Measurements from ENCODE around the gene MYO10.
"Not testable (repeated sequence)": the region's sequence is repeated elsewhere in the genome, so short reads cannot be mapped to it uniquely, and the experiment has no call there.

Gene MYO10

DNA sequence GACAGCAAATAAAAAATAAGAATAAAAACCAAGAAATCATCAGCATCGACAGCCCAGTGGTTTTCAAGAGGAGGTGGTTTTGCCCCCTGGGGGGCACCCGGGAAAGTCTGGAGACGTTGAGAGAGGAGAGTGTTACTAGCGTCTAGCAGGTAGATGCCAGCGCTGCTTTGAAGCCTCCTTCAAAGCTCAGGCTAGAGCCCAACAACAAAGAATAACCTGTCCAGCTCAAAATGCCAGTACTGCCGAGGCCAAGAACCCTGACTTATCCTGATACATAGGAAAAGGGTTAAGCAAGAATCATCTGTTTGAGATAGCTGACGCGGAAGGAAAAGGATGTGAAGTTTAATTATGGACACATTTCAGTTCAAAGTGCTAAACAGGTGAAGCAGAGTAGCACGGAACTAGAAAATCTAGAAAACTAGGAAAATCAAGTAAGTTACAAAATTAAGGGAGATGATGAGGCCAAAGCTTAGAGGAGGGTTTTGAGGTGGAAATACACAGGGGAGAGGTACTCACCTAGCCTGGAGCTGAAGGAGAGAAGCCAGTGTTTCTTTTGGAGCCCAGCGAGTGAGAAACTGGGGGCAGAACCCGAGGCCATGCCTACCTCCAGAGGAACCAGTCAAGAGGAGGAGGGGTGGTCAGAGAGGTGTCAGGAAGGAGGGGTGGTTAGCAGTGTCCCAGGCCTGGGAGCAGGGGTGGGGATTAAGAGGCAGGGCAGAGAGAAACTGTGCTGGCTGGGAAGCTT is 198.3 kb downstream of the MYO10 start:
- DNase-seq: no peak

DNA sequence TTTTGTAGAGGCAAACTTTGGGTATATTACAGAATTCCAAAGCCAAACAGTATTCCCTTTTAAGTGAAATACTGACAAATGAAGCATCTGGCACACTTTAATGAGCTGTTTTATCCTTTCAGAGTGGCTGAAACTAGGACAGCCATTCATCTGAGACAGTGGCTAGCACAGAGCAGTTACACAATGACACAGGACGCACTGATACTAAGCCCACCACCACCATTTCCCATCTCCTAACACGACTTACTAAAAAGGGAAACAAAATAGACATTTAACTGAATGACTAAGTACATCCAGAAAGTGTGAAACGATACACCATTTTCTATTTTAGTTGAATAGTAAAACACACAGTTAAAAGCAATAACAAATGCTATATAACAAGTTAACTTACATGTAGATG is 198.9 kb downstream of the MYO10 start:
- no peak for DNase-seq

DNA sequence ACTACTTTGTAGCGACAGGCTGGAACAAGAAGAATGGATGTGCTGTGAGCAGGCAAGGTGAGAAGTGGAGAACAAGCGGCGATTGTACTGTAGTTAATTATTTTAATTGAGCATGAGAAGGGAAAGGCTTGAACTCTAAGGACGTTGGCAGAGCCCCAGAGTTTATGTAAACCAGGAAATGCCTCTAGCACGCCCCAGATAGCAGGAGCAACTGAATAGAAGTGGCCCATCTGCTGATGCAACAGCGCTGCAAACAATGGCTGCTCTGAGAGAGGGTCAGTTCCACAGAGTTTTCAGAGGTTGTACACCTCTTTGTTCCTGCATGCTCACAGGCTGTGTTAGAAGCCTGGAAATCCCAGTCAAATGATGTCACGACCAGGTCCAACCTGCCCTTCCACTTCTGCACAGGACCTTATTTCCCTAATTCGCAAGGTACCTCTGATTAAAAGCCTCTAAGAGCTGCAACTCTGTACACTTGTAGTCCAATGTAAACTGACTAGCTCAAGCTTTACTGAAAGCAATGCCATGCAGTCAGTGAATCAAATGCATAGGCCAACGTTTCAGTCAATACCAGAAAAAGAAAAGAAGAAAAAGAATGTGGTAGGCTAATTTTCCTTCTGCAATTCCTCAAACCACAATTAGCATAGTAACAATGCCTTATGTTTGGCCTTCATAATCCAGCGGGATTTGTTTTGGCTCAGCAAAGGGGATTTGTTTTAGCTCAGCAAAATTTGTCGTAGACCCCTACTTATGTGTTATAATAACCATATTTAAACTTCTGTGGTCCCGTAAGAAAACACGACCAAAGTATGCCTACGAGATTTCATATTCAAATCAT is 199.7 kb downstream of the MYO10 start:
- peak in 2 of 3 experiments; percentile 79 to 96 for DNase-seq

DNA sequence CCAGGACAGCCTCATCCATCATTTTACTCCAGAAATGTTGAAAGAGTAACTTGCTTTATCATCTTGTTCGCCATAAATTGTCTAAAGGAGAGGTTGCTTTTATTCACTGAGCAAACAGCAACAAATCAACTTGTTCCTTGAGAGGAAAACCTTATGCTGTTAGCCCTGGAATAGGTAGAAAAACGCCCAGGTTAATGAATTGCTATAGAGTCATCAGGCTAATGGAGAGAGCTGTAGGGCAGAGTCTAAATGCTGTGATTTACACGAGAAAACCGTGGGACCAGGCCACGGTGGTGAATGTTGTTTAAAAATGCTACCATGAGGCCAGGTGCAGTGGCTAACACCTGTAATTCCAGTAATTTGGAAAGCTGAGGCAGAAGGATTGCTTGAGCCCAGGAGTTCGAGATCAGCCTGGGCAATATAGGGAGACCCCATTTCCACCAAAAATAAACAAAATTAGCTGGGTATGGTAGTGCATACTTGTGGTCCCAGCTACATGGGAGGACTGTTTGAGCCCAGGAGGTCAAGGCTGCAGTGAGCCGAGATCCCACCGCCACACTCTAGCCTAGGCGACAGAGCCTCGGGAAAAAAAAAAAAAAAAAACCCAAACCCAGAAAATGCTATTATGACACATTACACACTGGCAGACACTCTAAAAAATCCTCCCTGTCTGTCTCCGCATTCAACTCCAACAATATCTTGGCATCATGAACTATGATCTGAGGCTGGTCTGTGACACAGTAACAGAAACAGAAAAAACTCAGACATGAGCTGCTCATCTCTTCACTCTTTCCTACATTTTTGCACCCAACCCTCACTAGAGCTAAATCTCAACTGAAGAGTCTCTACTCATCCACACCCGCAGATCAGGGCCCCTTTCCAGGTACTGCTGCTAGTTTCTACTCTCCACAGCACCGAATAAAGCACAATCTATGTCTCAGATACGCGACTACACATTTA is 200.7 kb downstream of the MYO10 start:
- DNase-seq: no peak

DNA sequence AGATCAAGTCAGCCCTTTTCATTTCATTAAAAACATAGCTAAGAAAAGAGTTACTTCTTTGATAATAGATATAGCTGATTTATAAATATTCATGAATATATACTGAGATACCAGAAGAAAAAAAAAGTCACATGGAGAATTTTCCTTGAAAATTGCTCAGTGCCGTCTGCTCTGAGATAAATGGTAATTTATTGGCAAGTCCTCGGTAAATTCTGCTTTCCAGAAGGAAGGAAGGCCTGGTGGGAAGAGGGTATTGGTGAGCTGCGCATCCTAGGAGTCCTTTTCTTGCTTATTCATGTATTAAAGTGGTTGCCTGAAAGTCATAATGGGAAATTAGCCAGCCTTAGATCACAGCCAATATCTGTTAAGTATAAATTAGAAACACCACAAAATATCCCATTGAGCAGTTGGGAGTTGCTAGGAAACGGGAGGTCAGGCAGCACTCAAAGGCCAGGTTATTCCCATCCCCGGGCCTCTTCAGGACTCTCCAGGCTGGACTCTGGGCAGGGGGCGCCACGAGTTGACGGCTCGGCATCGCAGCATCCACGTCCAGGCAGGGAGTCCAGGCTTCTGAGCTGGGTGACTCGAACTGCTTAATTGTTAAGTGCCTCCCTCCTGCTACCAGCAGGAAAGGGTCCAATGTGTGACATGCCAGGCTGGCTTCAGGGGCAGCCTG is 202.6 kb downstream of the MYO10 start:
- DNase-seq: peak in 2 of 3 experiments; percentile 28 to 57

DNA sequence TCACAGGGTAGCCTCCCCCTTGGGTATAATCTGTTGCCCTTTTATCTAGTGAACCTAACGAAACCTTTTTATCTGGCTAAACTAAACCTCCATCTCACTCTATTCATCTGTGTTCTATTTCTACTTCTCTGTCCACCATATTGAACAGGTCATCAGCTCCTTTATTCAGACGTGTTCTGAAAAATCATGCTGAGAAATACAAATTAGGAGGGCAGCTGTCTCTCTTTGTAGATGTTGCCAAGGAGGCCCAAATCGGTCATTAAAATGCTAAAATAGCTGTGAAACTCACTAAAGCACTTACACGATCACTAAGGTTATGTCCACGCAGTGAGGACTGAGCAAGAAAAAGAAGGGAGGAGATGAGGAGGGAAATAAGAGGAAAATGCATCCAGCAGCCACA is 203.7 kb downstream of the MYO10 start:
- no peak for DNase-seq

DNA sequence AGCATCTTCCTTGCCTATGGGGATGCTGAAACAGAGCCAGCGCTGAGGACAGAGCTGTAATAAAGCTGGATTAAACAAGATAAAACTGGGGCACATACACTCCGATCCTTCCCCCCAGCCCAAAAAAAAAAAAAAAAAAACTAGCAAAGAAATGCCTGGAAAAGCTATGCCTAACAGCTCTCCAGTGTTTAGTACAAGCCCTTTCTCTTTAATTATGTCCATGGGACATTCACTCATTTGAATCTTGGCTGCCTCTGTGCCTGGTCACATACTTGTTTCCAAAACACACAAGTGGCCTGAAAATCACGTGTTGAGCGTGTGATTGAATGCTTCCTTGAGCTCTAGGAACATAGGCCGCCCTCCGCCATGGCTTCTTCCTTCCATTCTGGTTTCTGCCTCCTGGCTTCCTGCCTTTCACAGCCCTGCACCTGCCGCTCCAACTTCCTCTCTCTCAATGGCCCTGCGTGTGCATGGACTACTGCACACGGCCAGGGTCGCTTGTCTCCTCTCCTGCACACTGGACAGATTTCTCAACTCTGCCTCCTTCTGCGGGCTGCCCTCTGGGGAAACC is 208.2 kb downstream of the MYO10 start:
- DNase-seq: peak; percentile 29 to 65 (median 37)

DNA sequence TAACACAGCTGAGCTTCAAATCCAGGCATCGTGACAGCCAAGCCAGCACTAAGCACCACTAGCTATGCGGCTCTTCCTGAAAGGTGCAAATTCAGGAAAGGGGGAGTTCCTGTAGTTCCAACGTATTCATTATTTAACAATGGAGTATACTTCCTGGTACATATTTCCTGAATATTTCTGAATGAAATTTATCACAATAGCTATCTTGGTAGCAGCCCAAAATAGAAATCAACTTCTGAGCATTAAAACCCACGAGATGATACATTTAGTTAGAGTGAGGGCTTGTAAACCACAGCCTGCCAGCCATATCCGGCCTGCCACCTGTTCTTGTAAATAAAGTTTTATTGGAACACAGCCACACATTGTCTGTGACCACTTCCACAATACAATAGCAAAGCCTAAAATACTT is 209.5 kb downstream of the MYO10 start:
- DNase-seq: peak in 1 of 3 experiments; percentile 50

DNA sequence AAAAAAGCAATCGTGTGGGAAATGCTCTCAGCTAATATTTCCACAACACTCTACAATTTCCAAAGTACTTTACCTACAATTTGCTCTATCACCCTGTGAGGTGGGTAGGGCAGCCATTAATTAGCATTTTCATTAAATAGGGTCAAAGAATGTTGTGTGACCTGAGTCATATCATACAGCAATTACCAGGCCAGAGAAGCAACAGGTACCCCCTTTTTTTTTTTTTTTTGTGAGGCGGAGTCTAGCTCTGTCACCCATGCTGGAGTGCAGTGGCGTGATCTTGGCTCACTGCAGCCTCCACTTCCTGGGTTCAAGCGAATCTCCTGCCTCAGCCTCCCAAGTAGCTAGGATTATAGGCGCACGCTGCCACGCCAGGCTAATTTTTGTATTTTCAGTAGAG is 210.5 kb downstream of the MYO10 start:
- DNase-seq: no peak

DNA sequence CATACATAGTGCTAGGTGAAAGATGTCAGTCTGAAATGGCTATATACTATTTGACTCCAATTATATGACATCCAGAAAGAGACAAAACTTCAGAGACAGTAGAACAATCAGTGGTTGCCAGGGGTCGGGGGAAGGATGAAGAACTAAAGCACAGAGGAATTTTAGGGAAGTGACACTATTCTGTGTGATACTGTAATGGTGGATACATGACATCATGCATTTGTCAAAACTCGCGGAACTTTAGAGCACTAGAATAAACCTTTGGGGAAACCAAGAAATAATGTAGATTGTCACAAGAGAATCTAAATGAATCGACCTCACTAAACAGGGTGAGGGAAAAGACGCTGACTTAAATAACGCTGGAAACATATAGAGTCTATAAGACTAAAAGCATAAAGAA is 212.3 kb downstream of the MYO10 start:
- no peak for DNase-seq

DNA sequence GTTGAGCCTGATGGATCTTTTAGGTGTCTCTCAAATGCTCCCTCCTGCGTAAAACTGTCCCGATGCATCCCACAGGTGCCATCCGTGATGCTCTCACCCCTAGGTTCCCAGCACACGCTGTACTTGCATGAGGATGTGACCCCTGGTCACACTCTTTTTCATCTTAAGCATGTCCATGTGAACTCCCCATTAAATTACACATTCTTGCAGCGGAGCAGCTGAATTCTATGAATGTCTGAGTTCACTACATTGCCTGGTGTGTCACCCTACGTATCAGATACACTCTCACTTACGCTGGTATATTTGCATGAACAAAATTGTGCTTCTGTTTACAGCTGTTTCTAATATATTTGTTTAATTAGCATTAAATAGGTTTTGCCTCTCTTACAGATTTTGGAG is 214.0 kb downstream of the MYO10 start:
- no peak for DNase-seq

DNA sequence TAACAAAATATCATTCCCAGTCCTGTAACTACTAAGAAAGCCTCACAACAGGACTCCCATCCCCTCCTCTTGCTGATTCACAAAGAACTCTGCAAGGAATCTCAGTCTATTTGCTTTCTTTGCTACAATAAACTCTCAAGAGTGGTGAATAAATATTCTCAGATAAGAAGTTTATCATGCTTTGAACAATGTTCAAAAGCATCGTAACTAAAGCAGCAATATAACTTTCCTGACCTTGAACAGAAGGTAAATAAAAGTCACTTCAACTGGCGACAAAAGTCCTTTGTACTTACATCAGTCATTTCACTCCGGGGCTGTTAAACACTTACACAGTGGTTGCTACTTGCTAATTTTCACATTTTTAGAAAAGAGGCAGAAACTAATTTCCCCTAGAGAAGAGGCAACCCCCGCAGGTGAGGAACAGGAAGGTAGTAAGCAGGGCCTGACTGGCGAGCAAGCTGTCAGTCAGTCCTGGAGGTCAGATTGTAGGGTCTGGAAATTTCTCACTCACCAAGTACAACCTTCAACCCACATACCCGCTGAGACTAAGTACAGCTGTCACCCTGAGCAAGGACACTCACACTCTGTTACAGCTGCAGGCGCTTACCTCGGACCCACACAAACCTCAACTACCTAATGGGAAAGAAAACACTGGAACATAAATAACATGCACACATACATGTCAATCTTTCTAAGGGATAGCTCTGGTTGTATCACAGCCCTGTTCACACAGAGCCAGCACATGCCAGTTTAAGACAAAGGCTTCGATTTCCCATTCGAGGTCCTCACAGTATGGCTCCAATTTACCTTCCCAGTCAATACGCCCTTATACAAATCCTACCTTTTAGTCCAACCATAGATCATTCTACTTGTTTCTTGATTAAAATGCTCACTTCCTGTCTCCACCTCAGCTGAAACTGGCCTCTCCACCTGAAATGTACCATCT is 214.7 kb downstream of the MYO10 start:
- DNase-seq: peak in 2 of 3 experiments; percentile 59 to 76

DNA sequence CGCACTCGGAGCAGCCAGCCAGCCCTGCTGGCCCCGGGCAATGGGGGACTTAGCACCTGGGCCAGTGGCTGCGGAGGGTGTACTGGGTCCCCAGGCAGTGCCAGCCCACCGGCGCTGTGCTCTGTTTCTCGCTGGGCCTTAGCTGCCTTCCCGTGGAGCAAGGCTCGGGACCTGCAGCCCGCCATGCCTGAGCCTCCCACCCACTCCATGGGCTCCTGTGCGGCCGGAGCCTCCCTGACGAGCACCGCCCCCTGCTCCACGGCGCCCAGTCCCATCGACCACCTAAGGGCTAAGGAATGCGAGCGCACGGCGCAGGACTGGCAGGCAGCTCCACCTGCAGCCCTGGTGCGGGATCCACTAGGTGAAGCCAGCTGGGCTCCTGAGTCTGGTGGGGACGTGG is 218.1 kb downstream of the MYO10 start:
- not testable (repeated sequence) for DNase-seq

DNA sequence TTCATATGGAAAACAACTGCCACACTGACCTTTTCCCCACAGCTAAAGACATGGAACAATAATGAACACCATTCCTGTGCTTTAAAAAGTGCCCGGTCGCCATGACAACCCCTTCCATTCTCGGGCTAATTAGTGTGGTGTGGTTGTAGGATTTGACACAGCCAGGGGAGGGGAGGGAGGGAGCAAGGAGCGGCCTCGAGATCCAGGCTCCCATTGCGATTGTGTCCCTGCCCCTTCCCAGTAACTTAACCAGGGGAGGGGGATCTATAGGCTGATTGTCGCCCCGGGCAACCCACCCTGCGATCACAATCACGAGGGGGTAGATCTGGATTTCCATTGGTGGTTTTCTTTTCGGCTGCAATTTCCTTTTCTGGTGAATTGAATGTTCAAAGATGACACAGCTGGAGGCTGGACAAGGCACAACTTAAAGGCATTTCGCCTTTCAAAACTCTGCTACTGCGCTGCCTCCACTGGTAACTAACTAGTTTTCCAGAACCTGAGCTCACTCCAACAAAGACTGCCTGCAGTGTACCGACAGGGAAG is 222.6 kb downstream of the MYO10 start:
- DNase-seq: peak in 2 of 3 experiments; percentile 66 to 85

DNA sequence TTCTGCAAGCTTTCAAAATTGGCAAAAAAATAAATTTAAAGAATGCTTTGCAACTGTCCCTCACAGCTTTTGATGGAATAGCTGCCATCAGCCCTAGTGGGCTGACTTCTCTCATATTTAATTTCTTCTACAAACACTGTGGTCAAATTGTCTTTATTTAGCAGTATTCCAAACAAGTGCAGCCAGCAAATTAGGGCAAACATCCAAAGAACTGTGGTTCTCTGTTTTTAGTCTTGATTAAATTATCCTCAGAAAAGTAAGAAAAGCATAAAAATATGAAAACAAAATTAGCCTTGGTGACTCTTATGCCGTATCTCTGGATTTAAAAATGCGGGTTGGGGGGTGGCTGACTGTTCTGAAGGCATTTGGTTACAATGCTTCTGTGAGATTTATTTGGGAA is 223.5 kb downstream of the MYO10 start:
- no peak for DNase-seq

DNA sequence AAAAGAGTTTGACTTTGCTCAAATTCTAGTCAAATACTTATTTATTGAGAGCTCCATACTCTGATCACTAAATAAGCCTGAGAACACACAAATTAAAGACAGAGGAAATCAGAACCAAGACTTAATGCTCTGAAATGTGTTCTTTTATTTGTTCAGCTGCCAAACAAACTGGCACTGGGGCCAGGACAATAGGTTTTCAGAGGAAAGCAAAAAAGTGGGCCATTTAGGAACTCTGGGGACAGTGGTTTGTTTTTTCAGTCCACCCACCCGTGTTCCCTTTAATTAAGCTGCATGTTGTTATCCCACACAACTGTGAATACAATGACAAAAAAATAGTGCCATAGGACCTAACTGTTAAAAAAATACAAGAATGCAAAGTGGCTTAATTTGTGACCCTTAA is 223.9 kb downstream of the MYO10 start:
- DNase-seq: peak in 2 of 3 experiments; percentile 28 to 80

DNA sequence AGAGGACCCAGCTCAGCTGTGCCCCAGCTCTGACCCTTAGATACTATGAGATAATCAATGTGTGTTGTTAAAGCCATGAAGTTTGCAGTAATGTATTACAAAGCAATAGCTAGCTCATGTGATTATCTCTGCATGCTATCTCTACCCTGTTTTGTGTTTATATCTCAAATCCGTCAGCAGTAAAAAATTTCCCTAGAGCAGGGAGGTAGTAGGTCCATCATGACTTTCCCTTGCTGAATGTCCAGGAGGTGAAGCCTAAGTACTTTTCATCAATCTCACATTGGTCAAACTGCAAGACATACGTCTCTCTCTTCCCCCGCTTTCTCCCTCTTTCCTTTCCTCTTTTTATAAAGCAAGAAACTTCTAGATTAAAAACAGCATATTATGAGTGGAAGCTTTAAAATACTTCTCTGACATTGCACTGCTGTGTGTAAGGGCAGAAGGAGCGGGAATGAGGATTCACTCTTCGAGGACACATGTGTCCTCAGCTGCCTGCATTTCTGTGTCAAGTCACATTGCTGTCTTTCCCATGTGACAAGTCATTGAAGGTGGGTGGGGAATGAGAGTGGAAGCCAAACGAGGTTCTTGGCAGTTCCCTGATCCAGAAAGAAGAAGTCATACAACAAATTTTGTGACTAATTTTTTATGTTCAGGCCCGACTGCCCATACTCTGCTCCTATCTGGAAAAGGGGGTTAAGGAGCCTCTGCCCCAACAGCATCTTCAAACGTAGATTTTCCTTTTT is 226.2 kb downstream of the MYO10 start:
- DNase-seq: no peak

DNA sequence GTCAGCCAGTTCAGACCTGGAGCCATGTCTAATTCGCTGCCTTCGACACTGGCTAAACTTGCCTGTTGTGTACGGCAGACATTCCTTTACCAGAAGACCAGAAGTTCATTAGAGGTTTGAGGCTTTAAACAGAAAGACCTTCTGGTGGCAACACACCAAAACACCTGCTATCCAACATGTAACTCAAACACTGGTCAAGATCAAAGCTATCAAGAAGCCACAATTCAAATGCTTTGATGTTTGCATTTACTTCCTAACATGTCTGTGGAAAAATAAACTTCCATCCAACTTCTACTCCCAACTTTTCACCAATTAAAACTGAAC is 228.3 kb downstream of the MYO10 start:
- DNase-seq: no peak

DNA sequence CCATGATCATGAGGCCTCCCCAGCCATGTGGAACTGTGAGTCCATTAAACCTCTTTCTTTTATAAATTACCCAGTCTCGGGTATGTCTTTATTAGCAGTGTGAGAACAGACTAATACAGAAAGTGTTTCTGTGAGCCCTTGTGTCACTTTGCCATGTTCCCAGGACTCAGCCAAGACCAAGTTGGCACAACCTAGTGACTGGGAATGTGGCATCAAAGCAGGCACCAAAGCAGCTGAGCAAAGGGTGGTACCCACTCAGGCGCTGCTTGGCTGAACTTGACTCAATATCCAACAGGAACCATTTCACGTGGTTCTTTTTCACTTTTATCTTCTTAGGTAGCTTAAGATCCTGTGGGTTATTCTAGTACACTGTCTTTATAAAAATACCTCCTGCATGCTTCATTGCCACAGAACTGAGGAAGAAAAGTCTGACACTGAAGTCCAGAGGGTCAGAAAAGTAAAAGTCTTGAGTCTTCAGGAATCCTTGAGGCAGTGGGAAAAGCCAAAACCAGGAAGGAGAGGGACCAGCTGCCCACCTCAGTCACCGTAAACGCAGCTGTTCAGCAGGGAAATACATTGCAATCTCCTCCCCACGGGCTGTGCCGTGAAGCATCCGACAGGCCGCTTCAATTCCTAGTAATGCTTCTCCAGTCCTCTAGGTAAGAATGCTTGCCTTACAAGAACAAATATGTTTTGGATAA is 228.8 kb downstream of the MYO10 start:
- no peak for DNase-seq
